Measurements from ENCODE around the gene TNFAIP8L3. TPM values are rescaled to one million over a fixed set of nuclear protein-coding genes. Genes with fewer than 3 reads are reported as not detected.

Gene TNFAIP8L3
- total and polyA plus RNA-seq, 3 donors from 2014 or later, result 5.1 to 17.3 (median 10.2) TPM

DNA sequence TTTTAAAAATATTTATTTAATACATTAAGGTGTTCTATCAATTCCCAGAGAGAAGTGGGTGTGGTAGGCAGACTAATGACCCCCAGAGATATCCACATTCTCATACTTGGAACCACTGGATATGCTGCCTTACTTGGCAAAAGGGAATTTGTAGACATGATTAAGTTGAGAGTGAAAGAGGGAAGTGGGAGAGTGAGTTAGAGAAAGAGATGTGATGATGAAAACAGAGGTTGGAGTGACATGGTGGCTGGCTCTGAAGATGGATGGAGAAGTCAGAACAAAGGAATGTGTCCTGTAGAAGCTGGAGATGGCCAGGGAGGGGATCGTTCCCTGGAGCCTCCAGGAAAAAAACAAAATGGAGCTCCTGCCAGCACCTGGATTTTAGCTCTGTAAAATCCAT is 32.0 kb downstream of the TNFAIP8L3 start:
- Histone ChIP-seq H3K4me3 (no peak overlapping the region), H3K9me3 (no peaks in the 10 kb centered on the region), H3K27me3 (no peaks in the 10 kb centered on the region), H3K4me1 (no peaks in the 10 kb centered on the region), H3K36me3 (ENCODE audit: low read depth, missing control alignments) (no peaks in the 10 kb centered on the region), H3K27ac (no peak overlapping the region)
- DNase-seq, result no peak
- WGBS, 2 donors, result 72 to 87% methylated on average over 1 of the region's 1 CpG
- TF ChIP-seq, protein P1, sequence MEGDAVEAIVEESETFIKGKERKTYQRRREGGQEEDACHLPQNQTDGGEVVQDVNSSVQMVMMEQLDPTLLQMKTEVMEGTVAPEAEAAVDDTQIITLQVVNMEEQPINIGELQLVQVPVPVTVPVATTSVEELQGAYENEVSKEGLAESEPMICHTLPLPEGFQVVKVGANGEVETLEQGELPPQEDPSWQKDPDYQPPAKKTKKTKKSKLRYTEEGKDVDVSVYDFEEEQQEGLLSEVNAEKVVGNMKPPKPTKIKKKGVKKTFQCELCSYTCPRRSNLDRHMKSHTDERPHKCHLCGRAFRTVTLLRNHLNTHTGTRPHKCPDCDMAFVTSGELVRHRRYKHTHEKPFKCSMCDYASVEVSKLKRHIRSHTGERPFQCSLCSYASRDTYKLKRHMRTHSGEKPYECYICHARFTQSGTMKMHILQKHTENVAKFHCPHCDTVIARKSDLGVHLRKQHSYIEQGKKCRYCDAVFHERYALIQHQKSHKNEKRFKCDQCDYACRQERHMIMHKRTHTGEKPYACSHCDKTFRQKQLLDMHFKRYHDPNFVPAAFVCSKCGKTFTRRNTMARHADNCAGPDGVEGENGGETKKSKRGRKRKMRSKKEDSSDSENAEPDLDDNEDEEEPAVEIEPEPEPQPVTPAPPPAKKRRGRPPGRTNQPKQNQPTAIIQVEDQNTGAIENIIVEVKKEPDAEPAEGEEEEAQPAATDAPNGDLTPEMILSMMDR (IDR thresholded peaks at IDR 0.05), result no peak
- no peak for TF ChIP-seq POLR2A (IDR thresholded peaks at IDR 0.05)
- intact Hi-C loops (cut with DNase I; ENCODE audit: low total_unique reads), result no loop called here

DNA sequence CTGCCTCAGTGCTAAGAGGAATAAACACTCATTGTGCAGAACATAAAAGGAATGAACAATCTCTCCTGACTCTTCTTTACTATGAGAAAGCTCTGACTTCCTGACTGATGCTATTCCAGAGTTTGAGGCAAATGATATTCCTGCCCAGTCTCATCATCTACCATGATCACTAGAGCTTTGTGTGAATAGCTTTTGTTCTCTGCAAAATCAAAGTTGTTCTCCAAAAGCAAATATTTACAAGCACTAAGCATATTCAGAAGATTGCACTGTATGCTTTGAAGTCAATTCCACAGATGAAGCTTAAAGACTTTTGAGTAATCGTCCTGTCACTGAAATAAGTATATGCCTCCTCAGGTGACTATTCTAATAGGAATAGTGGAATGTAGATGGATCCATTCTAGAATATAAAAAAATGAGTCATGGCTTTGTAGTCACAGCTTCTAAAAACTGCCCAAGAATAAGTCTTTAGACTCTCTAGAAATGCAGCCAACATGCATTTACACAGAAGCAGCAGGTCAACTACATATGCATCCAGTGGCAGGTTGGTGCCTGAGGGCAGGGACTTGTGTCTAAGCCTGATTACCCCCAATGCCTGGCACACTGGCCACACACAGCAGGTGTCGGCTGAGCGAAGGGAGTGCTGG is 34.6 kb downstream of the TNFAIP8L3 start:
- 95 to 96% methylated on average over 3 of the region's 3 CpGs for WGBS, 2 donors
- no peaks in the 10 kb centered on the region for H3K27me3 ChIP-seq
- no peak overlapping the region for H3K4me3 ChIP-seq
- no peaks in the 10 kb centered on the region for H3K9me3 ChIP-seq
- intact Hi-C loops (cut with DNase I; ENCODE audit: low total_unique reads), result no loop called here
- no peaks in the 10 kb centered on the region for H3K36me3 ChIP-seq (ENCODE audit: low read depth, missing control alignments)
- TF ChIP-seq, protein P1 (IDR thresholded peaks at IDR 0.05), result no peak
- TF ChIP-seq POLR2A (IDR thresholded peaks at IDR 0.05), result no peak
- H3K27ac ChIP-seq, result no peak overlapping the region
- DNase-seq, result no peak
- no peaks in the 10 kb centered on the region for H3K4me1 ChIP-seq

DNA sequence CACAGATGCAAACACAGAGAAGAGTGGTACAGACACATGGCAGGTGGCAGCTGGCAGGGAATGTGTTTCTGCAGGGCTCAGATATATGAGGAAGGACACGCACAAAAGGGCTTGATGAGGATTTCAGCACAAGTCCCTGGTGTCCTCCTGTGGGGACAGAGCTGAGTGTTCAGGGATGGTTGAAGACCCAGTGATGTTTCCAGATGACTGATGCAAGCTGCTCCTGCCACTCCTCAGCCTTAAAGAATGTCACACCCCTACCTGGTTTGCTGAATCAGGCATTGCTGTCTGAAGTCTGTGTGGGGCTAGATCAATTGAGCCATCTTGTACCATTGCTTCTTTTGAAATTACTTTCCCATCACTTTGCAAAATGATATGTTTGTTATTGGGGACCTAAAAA is 40.2 kb downstream of the TNFAIP8L3 start:
- 100% methylated on average over 1 of the region's 1 CpG for WGBS, 2 donors
- no peaks in the 10 kb centered on the region for H3K4me1 ChIP-seq
- no peak overlapping the region for H3K4me3 ChIP-seq
- DNase-seq, result no peak
- no peaks in the 10 kb centered on the region for H3K27me3 ChIP-seq
- TF ChIP-seq POLR2A (IDR thresholded peaks at IDR 0.05), result no peak
- TF ChIP-seq, protein P1 (IDR thresholded peaks at IDR 0.05), result no peak
- no peaks in the 10 kb centered on the region for H3K36me3 ChIP-seq (ENCODE audit: low read depth, missing control alignments)
- H3K27ac ChIP-seq, result no peak overlapping the region
- H3K9me3 ChIP-seq, result no peaks in the 10 kb centered on the region
- intact Hi-C loops (cut with DNase I; ENCODE audit: low total_unique reads), result no loop called here

DNA sequence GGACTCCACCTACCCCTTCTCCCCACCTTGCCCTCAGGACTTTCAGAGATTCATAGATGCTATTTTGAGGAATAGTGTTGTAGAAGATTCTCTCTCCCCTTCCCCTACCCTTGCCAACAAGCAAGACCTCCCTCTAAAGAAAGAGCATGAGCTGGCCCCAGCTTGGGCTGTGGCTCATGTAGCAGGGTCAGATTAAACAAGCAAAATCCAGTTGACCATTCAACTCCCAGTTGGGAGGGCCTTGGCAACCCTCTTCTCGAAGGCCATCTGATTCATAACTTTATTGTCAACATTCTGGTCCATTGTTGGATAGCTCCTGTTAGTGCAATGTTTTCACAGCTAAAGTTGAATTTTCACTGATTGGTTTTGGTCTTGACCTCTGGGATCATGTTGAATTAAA is 41.1 kb downstream of the TNFAIP8L3 start:
- DNase-seq, result no peak
- Histone ChIP-seq H3K9me3 (no peaks in the 10 kb centered on the region), H3K27ac (no peak overlapping the region), H3K4me3 (no peak overlapping the region), H3K36me3 (ENCODE audit: low read depth, missing control alignments) (no peaks in the 10 kb centered on the region), H3K27me3 (no peaks in the 10 kb centered on the region), H3K4me1 (no peaks in the 10 kb centered on the region)
- intact Hi-C loops (cut with DNase I; ENCODE audit: low total_unique reads), result no loop called here
- WGBS, 2 donors, result 97 to 100% methylated on average over 1 of the region's 1 CpG
- TF ChIP-seq POLR2A (IDR thresholded peaks at IDR 0.05), result no peak
- TF ChIP-seq, protein P1 (IDR thresholded peaks at IDR 0.05), result no peak

DNA sequence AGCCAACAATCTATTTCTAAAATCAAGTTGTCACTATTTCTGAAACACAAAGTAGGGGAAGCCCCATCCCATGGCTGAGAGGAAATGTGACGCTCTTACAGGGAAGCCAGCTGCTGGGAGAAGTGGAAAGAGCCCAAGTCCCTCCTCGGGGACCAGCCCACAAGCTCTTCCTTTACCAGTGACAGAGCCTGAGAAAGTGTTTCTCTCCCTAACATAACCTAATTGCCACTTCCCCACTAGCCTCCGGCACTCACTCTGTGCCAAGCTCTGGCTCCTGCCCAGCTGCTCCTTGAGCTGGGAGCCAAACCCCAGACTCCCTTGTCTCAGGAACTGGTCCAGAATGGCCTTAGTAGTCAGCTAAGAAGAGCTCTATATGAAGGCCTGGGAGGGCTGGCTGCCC is 42.9 kb downstream of the TNFAIP8L3 start:
- Histone ChIP-seq H3K4me3 (no peak overlapping the region), H3K4me1 (peaks cover 8% of the 10 kb centered on the region), H3K36me3 (ENCODE audit: low read depth, missing control alignments) (no peaks in the 10 kb centered on the region), H3K9me3 (no peaks in the 10 kb centered on the region), H3K27me3 (no peaks in the 10 kb centered on the region), H3K27ac (no peak overlapping the region)
- DNase-seq, result peak; percentile 27
- intact Hi-C loops (cut with DNase I; ENCODE audit: low total_unique reads), result no loop called here
- no peak for TF ChIP-seq POLR2A (IDR thresholded peaks at IDR 0.05)
- TF ChIP-seq, protein P1 (IDR thresholded peaks at IDR 0.05), result no peak
- 44 to 65% methylated on average over 3 of the region's 3 CpGs for WGBS, 2 donors
